SK-N-SH treated with all-trans-retinoic acid at 6 μM for 48 hours (cell line): ENCODE data around the gene CELSR3.

Experiments
- ATAC-seq: fragments of 200-7000 bp; cut with Tn5 transposase; 3 replicates; pipeline ENCODE4 v1.9.1; 2020; ENCODE audit warnings: mild to moderate bottlenecking, moderate library complexity
- ARNTL ChIP-seq: fragments of 450-650 bp; formaldehyde crosslinking; IDR thresholded peaks from 2 replicates; pipeline ENCODE4 v1.5.0; 2020; ENCODE audit warnings: low read depth, mild to moderate bottlenecking, moderate library complexity, borderline replicate concordance
- BACH2 ChIP-seq: fragments of 250-450 bp; sonication (Bioruptor Pico); IDR thresholded peaks from 2 replicates; pipeline ENCODE4 v1.9.0; 2021; ENCODE audit warnings: mild to moderate bottlenecking, borderline replicate concordance
- CSDC2 ChIP-seq: fragments of 250-450 bp; sonication (Bioruptor Pico); IDR thresholded peaks from 2 replicates; pipeline ENCODE4 v1.5.0; 2020; ENCODE audit warnings: mild to moderate bottlenecking, moderate library complexity
- ESRRG ChIP-seq: fragments of 250-450 bp; sonication (Bioruptor Pico); IDR thresholded peaks from 2 replicates; pipeline ENCODE4 v1.6.1; 2021; ENCODE audit warnings: mild to moderate bottlenecking
- GLIS3 ChIP-seq: fragments of 250-450 bp; sonication (Bioruptor Pico); IDR thresholded peaks from 2 replicates; pipeline ENCODE4 v1.5.0; 2020; ENCODE audit warnings: mild to moderate bottlenecking, moderate library complexity
- PPARA ChIP-seq: fragments of 250-450 bp; sonication (Bioruptor Pico); IDR thresholded peaks from 2 replicates; pipeline ENCODE4 v1.5.0; 2020; ENCODE audit warnings: mild to moderate bottlenecking, borderline replicate concordance
- RARB ChIP-seq: fragments of 250-450 bp; sonication (Bioruptor Pico); IDR thresholded peaks from 2 replicates; pipeline ENCODE4 v1.8.0; 2021; ENCODE audit warnings: mild to moderate bottlenecking, moderate library complexity
- SNAI2 ChIP-seq: fragments of 250-450 bp; sonication (Bioruptor Pico); IDR thresholded peaks from 2 replicates; pipeline ENCODE4 v1.5.0; 2020; ENCODE audit warnings: mild to moderate bottlenecking, moderate library complexity
- TCF4 ChIP-seq: fragments of 250-450 bp; sonication (Bioruptor Pico); IDR thresholded peaks from 2 replicates; pipeline ENCODE4 v1.8.0; 2021; ENCODE audit warnings: mild to moderate bottlenecking, moderate library complexity, borderline replicate concordance
- TOX ChIP-seq: fragments of 250-450 bp; sonication (Bioruptor Pico); IDR thresholded peaks from 2 replicates; pipeline ENCODE4 v1.8.0; 2021; ENCODE audit warnings: mild to moderate bottlenecking, moderate library complexity, borderline replicate concordance
- ZC3H10 ChIP-seq: fragments of 250-450 bp; sonication (Bioruptor Pico); IDR thresholded peaks from 2 replicates; pipeline ENCODE4 v1.5.1; 2021; ENCODE audit warnings: mild to moderate bottlenecking, moderate library complexity
- ZFP3 ChIP-seq: fragments of 250-450 bp; sonication (Bioruptor Pico); IDR thresholded peaks from 2 replicates; pipeline ENCODE4 v1.5.0; 2020; ENCODE audit warnings: mild to moderate bottlenecking, moderate library complexity
- ZFP30 ChIP-seq: fragments of 450-650 bp; formaldehyde crosslinking; IDR thresholded peaks from 2 replicates; pipeline ENCODE4 v1.5.0; 2022; ENCODE audit warnings: mild to moderate bottlenecking, moderate library complexity
- ZNF565 ChIP-seq: fragments of 450-650 bp; formaldehyde crosslinking; conservative IDR thresholded peaks from 2 replicates; pipeline ENCODE4 v1.5.0; 2020; ENCODE audit warnings: low read depth, mild to moderate bottlenecking, moderate library complexity
- ZNF70 ChIP-seq: fragments of 450-650 bp; formaldehyde crosslinking; IDR thresholded peaks from 2 replicates; pipeline ENCODE4 v1.5.0; 2020; ENCODE audit warnings: mild to moderate bottlenecking, moderate library complexity
- ZNF8 ChIP-seq: fragments of 450-650 bp; formaldehyde crosslinking; IDR thresholded peaks from 2 replicates; pipeline ENCODE4 v1.5.0; 2020; ENCODE audit warnings: mild to moderate bottlenecking, moderate library complexity
- TF ChIP-seq, protein P1 (sequence below): fragments of 250-450 bp; sonication (Bioruptor Pico); IDR thresholded peaks from 2 replicates; pipeline ENCODE4 v1.8.0; 2021; ENCODE audit warnings: low read depth, mild to moderate bottlenecking, moderate library complexity, borderline replicate concordance
- TF ChIP-seq, protein P2 (sequence below): fragments of 250-450 bp; sonication (Bioruptor Pico); IDR thresholded peaks from 2 replicates; pipeline ENCODE4 v1.5.0; 2020; ENCODE audit warnings: mild to moderate bottlenecking, moderate library complexity
- TF ChIP-seq, protein P3 (sequence below): fragments of 250-450 bp; sonication (Bioruptor Pico); IDR thresholded peaks from 2 replicates; pipeline ENCODE4 v1.8.0; 2020; ENCODE audit warnings: mild to moderate bottlenecking, moderate library complexity, borderline replicate concordance
- TF ChIP-seq, protein P4 (sequence below): fragments of 250-450 bp; sonication (Bioruptor Pico); IDR thresholded peaks from 2 replicates; pipeline ENCODE4 v1.5.1; 2020; ENCODE audit warnings: low read depth, mild to moderate bottlenecking, moderate library complexity
- TF ChIP-seq, protein P5 (sequence below): fragments of 250-450 bp; sonication (Bioruptor Pico); IDR thresholded peaks from 2 replicates; pipeline ENCODE4 v1.5.1; 2021; ENCODE audit warnings: mild to moderate bottlenecking, moderate library complexity

The CELSR3 gene

DNA sequence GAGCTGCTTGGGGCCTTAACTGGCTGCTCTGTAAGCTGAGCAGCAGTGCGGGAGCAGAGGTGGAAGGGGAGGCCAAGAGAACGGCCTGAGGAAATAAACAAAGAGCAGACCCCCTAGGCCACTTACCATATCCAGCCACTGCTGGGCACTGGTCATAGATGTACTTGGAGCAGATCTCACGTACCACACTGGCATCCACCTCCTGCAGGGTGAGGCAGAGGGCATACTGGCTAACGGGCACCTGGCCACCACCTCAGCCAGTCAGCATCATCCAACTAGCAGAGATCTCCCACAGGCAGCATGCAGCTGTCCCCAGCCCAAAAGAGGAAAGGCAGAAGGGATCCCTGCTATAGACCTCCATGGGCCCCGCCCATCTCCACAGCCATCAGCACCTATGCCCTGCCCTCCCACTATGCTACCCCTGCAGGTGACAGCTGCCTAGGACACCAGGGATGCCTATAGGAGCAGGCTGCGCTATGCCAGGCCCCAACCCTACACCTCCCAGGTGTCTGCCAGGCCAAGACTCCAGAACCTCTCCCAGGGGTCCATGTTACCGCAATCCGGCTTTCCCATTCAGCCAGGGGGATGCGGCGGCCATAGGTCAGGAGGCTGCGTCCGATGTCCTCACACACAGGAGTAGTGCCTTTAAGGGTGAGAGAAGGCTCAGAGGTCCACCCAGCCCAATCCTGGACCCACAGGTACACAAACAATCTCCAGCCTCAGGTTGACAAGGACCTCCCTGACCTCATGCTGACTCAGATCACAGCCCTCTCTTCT is 63.0 kb downstream of the CELSR3 start:
- TF ChIP-seq CSDC2 (no peak), ESRRG (no peak), ZNF8 (CRISPR knock-in tag) (no peak), ZNF565 (CRISPR knock-in tag) (no peak), ZFP3 (CRISPR knock-in tag) (no peak), GLIS3 (CRISPR knock-in tag) (no peak), ZNF70 (no peak), ARNTL (CRISPR knock-in tag) (no peak), TOX (CRISPR knock-in tag) (no peak), RARB (CRISPR knock-in tag) (no peak)
- TF ChIP-seq, protein P1, sequence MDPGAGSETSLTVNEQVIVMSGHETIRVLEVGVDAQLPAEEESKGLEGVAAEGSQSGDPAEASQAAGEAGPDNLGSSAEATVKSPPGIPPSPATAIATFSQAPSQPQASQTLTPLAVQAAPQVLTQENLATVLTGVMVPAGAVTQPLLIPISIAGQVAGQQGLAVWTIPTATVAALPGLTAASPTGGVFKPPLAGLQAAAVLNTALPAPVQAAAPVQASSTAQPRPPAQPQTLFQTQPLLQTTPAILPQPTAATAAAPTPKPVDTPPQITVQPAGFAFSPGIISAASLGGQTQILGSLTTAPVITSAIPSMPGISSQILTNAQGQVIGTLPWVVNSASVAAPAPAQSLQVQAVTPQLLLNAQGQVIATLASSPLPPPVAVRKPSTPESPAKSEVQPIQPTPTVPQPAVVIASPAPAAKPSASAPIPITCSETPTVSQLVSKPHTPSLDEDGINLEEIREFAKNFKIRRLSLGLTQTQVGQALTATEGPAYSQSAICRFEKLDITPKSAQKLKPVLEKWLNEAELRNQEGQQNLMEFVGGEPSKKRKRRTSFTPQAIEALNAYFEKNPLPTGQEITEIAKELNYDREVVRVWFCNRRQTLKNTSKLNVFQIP (CRISPR knock-in tag): no peak
- TF ChIP-seq, protein P2, sequence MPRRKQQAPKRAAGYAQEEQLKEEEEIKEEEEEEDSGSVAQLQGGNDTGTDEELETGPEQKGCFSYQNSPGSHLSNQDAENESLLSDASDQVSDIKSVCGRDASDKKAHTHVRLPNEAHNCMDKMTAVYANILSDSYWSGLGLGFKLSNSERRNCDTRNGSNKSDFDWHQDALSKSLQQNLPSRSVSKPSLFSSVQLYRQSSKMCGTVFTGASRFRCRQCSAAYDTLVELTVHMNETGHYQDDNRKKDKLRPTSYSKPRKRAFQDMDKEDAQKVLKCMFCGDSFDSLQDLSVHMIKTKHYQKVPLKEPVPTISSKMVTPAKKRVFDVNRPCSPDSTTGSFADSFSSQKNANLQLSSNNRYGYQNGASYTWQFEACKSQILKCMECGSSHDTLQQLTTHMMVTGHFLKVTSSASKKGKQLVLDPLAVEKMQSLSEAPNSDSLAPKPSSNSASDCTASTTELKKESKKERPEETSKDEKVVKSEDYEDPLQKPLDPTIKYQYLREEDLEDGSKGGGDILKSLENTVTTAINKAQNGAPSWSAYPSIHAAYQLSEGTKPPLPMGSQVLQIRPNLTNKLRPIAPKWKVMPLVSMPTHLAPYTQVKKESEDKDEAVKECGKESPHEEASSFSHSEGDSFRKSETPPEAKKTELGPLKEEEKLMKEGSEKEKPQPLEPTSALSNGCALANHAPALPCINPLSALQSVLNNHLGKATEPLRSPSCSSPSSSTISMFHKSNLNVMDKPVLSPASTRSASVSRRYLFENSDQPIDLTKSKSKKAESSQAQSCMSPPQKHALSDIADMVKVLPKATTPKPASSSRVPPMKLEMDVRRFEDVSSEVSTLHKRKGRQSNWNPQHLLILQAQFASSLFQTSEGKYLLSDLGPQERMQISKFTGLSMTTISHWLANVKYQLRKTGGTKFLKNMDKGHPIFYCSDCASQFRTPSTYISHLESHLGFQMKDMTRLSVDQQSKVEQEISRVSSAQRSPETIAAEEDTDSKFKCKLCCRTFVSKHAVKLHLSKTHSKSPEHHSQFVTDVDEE (CRISPR knock-in tag): no peak
- TF ChIP-seq, protein P3, sequence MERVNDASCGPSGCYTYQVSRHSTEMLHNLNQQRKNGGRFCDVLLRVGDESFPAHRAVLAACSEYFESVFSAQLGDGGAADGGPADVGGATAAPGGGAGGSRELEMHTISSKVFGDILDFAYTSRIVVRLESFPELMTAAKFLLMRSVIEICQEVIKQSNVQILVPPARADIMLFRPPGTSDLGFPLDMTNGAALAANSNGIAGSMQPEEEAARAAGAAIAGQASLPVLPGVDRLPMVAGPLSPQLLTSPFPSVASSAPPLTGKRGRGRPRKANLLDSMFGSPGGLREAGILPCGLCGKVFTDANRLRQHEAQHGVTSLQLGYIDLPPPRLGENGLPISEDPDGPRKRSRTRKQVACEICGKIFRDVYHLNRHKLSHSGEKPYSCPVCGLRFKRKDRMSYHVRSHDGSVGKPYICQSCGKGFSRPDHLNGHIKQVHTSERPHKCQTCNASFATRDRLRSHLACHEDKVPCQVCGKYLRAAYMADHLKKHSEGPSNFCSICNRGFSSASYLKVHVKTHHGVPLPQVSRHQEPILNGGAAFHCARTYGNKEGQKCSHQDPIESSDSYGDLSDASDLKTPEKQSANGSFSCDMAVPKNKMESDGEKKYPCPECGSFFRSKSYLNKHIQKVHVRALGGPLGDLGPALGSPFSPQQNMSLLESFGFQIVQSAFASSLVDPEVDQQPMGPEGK (CRISPR knock-in tag): no peak
- no peak for ATAC-seq

DNA sequence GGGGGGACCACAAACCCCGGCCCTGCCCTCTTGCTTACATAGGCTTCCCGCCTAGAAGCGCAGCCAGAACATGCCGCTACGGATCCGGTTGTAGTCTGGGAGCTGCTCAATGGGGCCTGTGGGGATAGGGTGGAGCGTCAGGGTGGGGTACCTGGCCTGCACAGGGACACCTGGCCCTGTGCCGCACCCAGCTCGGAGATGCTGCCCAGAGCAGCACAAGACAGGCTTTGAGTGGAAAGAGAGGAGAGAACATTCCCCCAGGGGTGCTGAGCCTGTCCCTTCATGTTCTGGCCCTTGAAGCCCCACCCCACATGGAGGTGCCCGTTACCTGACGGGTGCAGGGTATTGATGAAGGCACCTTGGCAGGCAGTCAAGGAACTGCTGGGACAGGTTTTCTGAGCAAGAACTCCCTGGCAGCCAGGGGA is 63.6 kb downstream of the CELSR3 start:
- no peak for ATAC-seq
- TF ChIP-seq, protein P2 (CRISPR knock-in tag): no peak
- TF ChIP-seq TCF4 (CRISPR knock-in tag): no peak
- no peak for TF ChIP-seq ZFP3 (CRISPR knock-in tag)
- TF ChIP-seq ESRRG: no peak
- TF ChIP-seq, protein P3 (CRISPR knock-in tag): no peak
- no peak for TF ChIP-seq ARNTL (CRISPR knock-in tag)
- TF ChIP-seq ZC3H10: no peak
- TF ChIP-seq BACH2 (CRISPR knock-in tag): no peak
- TF ChIP-seq, protein P4, sequence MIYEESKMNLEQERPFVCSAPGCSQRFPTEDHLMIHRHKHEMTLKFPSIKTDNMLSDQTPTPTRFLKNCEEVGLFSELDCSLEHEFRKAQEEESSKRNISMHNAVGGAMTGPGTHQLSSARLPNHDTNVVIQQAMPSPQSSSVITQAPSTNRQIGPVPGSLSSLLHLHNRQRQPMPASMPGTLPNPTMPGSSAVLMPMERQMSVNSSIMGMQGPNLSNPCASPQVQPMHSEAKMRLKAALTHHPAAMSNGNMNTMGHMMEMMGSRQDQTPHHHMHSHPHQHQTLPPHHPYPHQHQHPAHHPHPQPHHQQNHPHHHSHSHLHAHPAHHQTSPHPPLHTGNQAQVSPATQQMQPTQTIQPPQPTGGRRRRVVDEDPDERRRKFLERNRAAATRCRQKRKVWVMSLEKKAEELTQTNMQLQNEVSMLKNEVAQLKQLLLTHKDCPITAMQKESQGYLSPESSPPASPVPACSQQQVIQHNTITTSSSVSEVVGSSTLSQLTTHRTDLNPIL (CRISPR knock-in tag): no peak
- TF ChIP-seq, protein P5, sequence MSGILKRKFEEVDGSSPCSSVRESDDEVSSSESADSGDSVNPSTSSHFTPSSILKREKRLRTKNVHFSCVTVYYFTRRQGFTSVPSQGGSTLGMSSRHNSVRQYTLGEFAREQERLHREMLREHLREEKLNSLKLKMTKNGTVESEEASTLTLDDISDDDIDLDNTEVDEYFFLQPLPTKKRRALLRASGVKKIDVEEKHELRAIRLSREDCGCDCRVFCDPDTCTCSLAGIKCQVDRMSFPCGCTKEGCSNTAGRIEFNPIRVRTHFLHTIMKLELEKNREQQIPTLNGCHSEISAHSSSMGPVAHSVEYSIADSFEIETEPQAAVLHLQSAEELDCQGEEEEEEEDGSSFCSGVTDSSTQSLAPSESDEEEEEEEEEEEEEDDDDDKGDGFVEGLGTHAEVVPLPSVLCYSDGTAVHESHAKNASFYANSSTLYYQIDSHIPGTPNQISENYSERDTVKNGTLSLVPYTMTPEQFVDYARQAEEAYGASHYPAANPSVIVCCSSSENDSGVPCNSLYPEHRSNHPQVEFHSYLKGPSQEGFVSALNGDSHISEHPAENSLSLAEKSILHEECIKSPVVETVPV: no peak
- TF ChIP-seq CSDC2: no peak
- no peak for TF ChIP-seq SNAI2 (CRISPR knock-in tag)
- TF ChIP-seq ZFP30 (CRISPR knock-in tag): no peak
- TF ChIP-seq PPARA (CRISPR knock-in tag): no peak
